ENCODE results near the gene STIMATE. TPM values are rescaled to one million over a fixed set of nuclear protein-coding genes. Genes with fewer than 3 reads are reported as not detected.
A peak's percentile ranks its signal among the peaks of the same experiment; 100 is the strongest.

STIMATE gene
- total and polyA plus RNA-seq, 4 donors, result 14.0 to 24.4 (median 20.9) TPM

DNA sequence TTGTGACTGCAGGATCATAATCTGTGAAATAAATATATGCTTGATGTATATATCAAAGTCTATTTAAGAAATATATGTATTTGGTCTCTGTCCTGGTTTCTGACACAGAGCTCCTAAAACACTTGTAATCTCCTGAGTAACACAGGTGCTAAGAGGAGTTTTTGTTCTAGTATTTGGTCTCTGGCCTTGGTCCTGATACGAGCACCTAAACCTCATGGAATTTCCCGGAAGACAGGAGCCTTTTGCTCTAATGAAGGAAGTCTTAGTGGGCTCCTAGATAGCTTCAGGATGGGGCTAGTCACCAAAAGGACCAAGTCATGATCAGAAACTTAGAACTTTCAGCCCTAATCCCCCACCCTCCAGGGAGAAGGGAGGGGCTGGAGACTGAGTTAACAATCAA, 43.3 kb downstream of the STIMATE start:
- Histone ChIP-seq H3K27ac (ENCODE audit: low read depth in 1 of 2, low read length in 2 of 2) (no peak overlapping the region), H3K36me3 (ENCODE audit: control insufficient read depth in 4 of 4, insufficient read depth in 3 of 4, low read depth in 1 of 4, low read length in 3 of 4) (peaks cover 0 to 25% (median 6%) of the 10 kb centered on the region in 4 donors), H3K9me3 (ENCODE audit: control insufficient read depth in 4 of 4, low read length in 3 of 4) (no peaks in the 10 kb centered on the region), H3K9ac (ENCODE audit: low read depth in 1 of 2, low read length in 2 of 2) (no peak overlapping the region), H3K4me3 (ENCODE audit: low read depth in 1 of 3, low read length in 3 of 3) (no peak overlapping the region), H3K4me1 (ENCODE audit: control insufficient read depth in 4 of 4, insufficient read depth in 4 of 4, low read length in 3 of 4) (peaks cover 0 to 4% (median 1%) of the 10 kb centered on the region in 4 donors), H3K27me3 (ENCODE audit: control insufficient read depth in 4 of 4, insufficient read depth in 4 of 4, low read length in 3 of 4) (no peaks in the 10 kb centered on the region)
- WGBS, result 96% methylated on average over 2 of the region's 2 CpGs
- DNase-seq (ENCODE audit: low spot score), result no peak
- TF ChIP-seq, protein P1, sequence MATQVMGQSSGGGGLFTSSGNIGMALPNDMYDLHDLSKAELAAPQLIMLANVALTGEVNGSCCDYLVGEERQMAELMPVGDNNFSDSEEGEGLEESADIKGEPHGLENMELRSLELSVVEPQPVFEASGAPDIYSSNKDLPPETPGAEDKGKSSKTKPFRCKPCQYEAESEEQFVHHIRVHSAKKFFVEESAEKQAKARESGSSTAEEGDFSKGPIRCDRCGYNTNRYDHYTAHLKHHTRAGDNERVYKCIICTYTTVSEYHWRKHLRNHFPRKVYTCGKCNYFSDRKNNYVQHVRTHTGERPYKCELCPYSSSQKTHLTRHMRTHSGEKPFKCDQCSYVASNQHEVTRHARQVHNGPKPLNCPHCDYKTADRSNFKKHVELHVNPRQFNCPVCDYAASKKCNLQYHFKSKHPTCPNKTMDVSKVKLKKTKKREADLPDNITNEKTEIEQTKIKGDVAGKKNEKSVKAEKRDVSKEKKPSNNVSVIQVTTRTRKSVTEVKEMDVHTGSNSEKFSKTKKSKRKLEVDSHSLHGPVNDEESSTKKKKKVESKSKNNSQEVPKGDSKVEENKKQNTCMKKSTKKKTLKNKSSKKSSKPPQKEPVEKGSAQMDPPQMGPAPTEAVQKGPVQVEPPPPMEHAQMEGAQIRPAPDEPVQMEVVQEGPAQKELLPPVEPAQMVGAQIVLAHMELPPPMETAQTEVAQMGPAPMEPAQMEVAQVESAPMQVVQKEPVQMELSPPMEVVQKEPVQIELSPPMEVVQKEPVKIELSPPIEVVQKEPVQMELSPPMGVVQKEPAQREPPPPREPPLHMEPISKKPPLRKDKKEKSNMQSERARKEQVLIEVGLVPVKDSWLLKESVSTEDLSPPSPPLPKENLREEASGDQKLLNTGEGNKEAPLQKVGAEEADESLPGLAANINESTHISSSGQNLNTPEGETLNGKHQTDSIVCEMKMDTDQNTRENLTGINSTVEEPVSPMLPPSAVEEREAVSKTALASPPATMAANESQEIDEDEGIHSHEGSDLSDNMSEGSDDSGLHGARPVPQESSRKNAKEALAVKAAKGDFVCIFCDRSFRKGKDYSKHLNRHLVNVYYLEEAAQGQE (IDR thresholded peaks at IDR 0.05), result peak; percentile 66
- TF ChIP-seq HNF4G (IDR thresholded peaks at IDR 0.05) (no peak), HNF4A (conservative IDR thresholded peaks at IDR 0.05) (no peak), EGR1 (IDR thresholded peaks at IDR 0.05; ENCODE audit: low read depth in 2 of 2) (no peak), YY1 (IDR thresholded peaks at IDR 0.05) (no peak)
- TF ChIP-seq, protein P2, sequence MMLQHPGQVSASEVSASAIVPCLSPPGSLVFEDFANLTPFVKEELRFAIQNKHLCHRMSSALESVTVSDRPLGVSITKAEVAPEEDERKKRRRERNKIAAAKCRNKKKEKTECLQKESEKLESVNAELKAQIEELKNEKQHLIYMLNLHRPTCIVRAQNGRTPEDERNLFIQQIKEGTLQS (IDR thresholded peaks at IDR 0.05), result no peak

DNA sequence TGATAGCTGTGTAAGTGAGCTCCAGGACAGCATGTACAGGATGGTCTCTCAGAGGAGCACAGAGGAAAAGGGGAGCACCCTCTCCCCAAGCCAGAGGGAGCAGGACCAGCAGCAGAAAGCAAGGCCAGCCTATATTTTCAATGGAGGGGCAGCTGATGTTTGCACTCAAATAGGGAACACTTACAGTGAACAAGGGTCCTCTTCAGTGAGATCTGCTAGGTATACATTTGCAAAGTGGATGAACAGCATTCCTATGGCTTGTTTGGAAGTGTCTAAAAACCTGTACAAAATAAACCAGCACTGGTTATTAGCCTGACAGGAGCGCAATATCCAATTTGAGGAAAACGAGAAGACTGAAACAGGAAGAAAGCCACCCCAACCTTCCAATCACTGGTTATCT, 44.9 kb downstream of the STIMATE start:
- no peak for DNase-seq (ENCODE audit: low spot score)
- H3K27ac ChIP-seq (ENCODE audit: low read depth in 1 of 2, low read length in 2 of 2), result no peak overlapping the region
- H3K4me1 ChIP-seq (ENCODE audit: control insufficient read depth in 4 of 4, insufficient read depth in 4 of 4, low read length in 3 of 4), result peaks cover 0 to 4% (median 1%) of the 10 kb centered on the region in 4 donors
- H3K4me3 ChIP-seq (ENCODE audit: low read depth in 1 of 3, low read length in 3 of 3), result no peak overlapping the region
- peaks cover 0 to 38% (median 19%) of the 10 kb centered on the region in 4 donors for H3K36me3 ChIP-seq (ENCODE audit: control insufficient read depth in 4 of 4, insufficient read depth in 3 of 4, low read depth in 1 of 4, low read length in 3 of 4)
- 87% methylated on average over 2 of the region's 2 CpGs for whole genome bisulfite sequencing
- no peak for TF ChIP-seq RAD21 (IDR thresholded peaks at IDR 0.05)
- TF ChIP-seq TAF1 (conservative IDR thresholded peaks at IDR 0.05), result no peak
- TF ChIP-seq JUND (IDR thresholded peaks at IDR 0.05), result no peak
- TF ChIP-seq YY1 (IDR thresholded peaks at IDR 0.05), result no peak
- no peak for TF ChIP-seq FOXA1 (IDR thresholded peaks at IDR 0.05)
- no peak for TF ChIP-seq NR2F2 (IDR thresholded peaks at IDR 0.05)
- TF ChIP-seq, protein P3, sequence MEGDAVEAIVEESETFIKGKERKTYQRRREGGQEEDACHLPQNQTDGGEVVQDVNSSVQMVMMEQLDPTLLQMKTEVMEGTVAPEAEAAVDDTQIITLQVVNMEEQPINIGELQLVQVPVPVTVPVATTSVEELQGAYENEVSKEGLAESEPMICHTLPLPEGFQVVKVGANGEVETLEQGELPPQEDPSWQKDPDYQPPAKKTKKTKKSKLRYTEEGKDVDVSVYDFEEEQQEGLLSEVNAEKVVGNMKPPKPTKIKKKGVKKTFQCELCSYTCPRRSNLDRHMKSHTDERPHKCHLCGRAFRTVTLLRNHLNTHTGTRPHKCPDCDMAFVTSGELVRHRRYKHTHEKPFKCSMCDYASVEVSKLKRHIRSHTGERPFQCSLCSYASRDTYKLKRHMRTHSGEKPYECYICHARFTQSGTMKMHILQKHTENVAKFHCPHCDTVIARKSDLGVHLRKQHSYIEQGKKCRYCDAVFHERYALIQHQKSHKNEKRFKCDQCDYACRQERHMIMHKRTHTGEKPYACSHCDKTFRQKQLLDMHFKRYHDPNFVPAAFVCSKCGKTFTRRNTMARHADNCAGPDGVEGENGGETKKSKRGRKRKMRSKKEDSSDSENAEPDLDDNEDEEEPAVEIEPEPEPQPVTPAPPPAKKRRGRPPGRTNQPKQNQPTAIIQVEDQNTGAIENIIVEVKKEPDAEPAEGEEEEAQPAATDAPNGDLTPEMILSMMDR (IDR thresholded peaks at IDR 0.05; ENCODE audit: low read depth, low read length, missing input control), result no peak
- TF ChIP-seq GABPA (IDR thresholded peaks at IDR 0.05 in 1 of 2, conservative IDR thresholded peaks at IDR 0.05 in 1 of 2), result no peak
- TF ChIP-seq HNF4G (IDR thresholded peaks at IDR 0.05), result no peak
- TF ChIP-seq, protein P4, sequence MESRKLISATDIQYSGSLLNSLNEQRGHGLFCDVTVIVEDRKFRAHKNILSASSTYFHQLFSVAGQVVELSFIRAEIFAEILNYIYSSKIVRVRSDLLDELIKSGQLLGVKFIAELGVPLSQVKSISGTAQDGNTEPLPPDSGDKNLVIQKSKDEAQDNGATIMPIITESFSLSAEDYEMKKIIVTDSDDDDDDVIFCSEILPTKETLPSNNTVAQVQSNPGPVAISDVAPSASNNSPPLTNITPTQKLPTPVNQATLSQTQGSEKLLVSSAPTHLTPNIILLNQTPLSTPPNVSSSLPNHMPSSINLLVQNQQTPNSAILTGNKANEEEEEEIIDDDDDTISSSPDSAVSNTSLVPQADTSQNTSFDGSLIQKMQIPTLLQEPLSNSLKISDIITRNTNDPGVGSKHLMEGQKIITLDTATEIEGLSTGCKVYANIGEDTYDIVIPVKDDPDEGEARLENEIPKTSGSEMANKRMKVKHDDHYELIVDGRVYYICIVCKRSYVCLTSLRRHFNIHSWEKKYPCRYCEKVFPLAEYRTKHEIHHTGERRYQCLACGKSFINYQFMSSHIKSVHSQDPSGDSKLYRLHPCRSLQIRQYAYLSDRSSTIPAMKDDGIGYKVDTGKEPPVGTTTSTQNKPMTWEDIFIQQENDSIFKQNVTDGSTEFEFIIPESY (IDR thresholded peaks at IDR 0.05), result no peak
- TF ChIP-seq, protein P2 (IDR thresholded peaks at IDR 0.05), result no peak
- TF ChIP-seq, protein P1 (IDR thresholded peaks at IDR 0.05), result no peak
- no peak for TF ChIP-seq SP1 (IDR thresholded peaks at IDR 0.05)
- TF ChIP-seq, protein P5, sequence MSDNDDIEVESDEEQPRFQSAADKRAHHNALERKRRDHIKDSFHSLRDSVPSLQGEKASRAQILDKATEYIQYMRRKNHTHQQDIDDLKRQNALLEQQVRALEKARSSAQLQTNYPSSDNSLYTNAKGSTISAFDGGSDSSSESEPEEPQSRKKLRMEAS (IDR thresholded peaks at IDR 0.05), result no peak
- no peak for TF ChIP-seq RXRA (IDR thresholded peaks at IDR 0.05)
- TF ChIP-seq HNF4A (conservative IDR thresholded peaks at IDR 0.05), result no peak
- no peaks in the 10 kb centered on the region for H3K9me3 ChIP-seq (ENCODE audit: control insufficient read depth in 4 of 4, low read length in 3 of 4)
- no peak overlapping the region for H3K9ac ChIP-seq (ENCODE audit: low read depth in 1 of 2, low read length in 2 of 2)
- H3K27me3 ChIP-seq (ENCODE audit: control insufficient read depth in 4 of 4, insufficient read depth in 4 of 4, low read length in 3 of 4), result no peaks in the 10 kb centered on the region
